HG02870 (cell line): Measurements from ENCODE around the gene PRMT3.
"Not testable (repeated sequence)": the region's sequence is repeated elsewhere in the genome, so short reads cannot be mapped to it uniquely, and the experiment has no call there.

Source experiments
- ATAC-seq: cut with Tn5 transposase; IDR thresholded peaks from one replicate; pipeline ENCODE4 v1.9.1; 2021; ENCODE audit warnings: mild to moderate bottlenecking, moderate library complexity; ENCODE audit not compliant: unreplicated experiment

Gene PRMT3

GRCh38 chr11:20497124-20497792, 109.7 kb downstream of the PRMT3 start:
- no peak for ATAC-seq

GRCh38 chr11:20501252-20501651, 113.7 kb downstream of the PRMT3 start:
- no peak for ATAC-seq

GRCh38 chr11:20501971-20502370, 114.5 kb downstream of the PRMT3 start:
- ATAC-seq = no peak

GRCh38 chr11:20511982-20512381, 124.5 kb downstream of the PRMT3 start:
- no peak for ATAC-seq

GRCh38 chr11:20512869-20513268, 125.4 kb downstream of the PRMT3 start:
- no peak for ATAC-seq

GRCh38 chr11:20518323-20518834, 130.9 kb downstream of the PRMT3 start:
- no peak for ATAC-seq

- no peak for ATAC-seq
These were observed 135.0 kb downstream of the PRMT3 start for GRCh38 chr11:20522536-20522935.

- no peak for ATAC-seq
These were observed 142.2 kb downstream of the PRMT3 start for GRCh38 chr11:20529757-20530156.

- peak; percentile 71 for ATAC-seq
These were observed 143.6 kb downstream of the PRMT3 start for GRCh38 chr11:20530942-20531703.

- no peak for ATAC-seq
These were observed 147.9 kb downstream of the PRMT3 start for GRCh38 chr11:20535271-20535881.

GRCh38 chr11:20536365-20536764, 148.8 kb downstream of the PRMT3 start:
- no peak for ATAC-seq

- ATAC-seq = no peak
These were observed 149.3 kb downstream of the PRMT3 start for GRCh38 chr11:20536784-20537183.

- ATAC-seq = no peak
These were observed 154.0 kb downstream of the PRMT3 start for GRCh38 chr11:20541503-20541902.

GRCh38 chr11:20544603-20545237, 157.2 kb downstream of the PRMT3 start:
- ATAC-seq = no peak

- no peak for ATAC-seq
These were observed 159.9 kb downstream of the PRMT3 start for GRCh38 chr11:20547411-20547810.

GRCh38 chr11:20551096-20551495, 163.6 kb downstream of the PRMT3 start:
- no peak for ATAC-seq

GRCh38 chr11:20555783-20556182, 168.3 kb downstream of the PRMT3 start:
- no peak for ATAC-seq

- ATAC-seq = not testable (repeated sequence)
These were observed 168.9 kb downstream of the PRMT3 start for GRCh38 chr11:20556396-20556795.

GRCh38 chr11:20558741-20559140, 171.2 kb downstream of the PRMT3 start:
- ATAC-seq = no peak
